ENCODE results near the gene COL18A1.

DNA sequence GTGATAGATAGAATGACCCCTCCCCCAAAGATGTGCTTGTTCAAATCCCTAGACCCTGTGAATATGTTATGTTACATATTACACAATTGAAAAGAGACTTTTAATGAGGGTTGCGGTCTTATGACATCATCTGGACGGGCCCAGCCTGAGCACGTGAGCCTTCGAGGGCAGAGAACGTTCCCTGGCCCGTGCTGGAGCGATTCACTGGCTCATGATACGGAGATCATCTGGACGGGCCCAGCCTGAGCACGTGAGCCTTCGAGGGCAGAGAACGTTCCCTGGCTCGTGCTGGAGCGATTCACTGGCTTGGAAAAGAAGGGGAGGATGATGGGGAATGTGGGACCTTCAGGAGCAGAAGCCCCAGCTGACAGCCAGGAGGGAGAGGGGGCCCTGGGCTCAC is 34.4 kb upstream of the COL18A1 start:
- TF ChIP-seq POLR2AphosphoS5 (IDR thresholded peaks at IDR 0.05; ENCODE audit: low read depth, low read length) (no peak), CTCF (IDR thresholded peaks at IDR 0.05) (no peak), NFIC (IDR thresholded peaks at IDR 0.05; ENCODE audit: borderline replicate concordance) (no peak), EP300 (IDR thresholded peaks at IDR 0.05; ENCODE audit: borderline replicate concordance in 1 of 2, low read depth in 1 of 2, low read length in 1 of 2) (no peak), RAD21 (IDR thresholded peaks at IDR 0.05; ENCODE audit: low read length) (no peak), EZH2phosphoT487 (IDR thresholded peaks at IDR 0.05; ENCODE audit: borderline replicate concordance, low read depth) (no peak), YY1 (IDR thresholded peaks at IDR 0.05; ENCODE audit: low read depth) (no peak), JUND (IDR thresholded peaks at IDR 0.05) (no peak), NRF1 (IDR thresholded peaks at IDR 0.05; ENCODE audit: low read depth, low read length) (no peak)
- TF ChIP-seq, protein P1, sequence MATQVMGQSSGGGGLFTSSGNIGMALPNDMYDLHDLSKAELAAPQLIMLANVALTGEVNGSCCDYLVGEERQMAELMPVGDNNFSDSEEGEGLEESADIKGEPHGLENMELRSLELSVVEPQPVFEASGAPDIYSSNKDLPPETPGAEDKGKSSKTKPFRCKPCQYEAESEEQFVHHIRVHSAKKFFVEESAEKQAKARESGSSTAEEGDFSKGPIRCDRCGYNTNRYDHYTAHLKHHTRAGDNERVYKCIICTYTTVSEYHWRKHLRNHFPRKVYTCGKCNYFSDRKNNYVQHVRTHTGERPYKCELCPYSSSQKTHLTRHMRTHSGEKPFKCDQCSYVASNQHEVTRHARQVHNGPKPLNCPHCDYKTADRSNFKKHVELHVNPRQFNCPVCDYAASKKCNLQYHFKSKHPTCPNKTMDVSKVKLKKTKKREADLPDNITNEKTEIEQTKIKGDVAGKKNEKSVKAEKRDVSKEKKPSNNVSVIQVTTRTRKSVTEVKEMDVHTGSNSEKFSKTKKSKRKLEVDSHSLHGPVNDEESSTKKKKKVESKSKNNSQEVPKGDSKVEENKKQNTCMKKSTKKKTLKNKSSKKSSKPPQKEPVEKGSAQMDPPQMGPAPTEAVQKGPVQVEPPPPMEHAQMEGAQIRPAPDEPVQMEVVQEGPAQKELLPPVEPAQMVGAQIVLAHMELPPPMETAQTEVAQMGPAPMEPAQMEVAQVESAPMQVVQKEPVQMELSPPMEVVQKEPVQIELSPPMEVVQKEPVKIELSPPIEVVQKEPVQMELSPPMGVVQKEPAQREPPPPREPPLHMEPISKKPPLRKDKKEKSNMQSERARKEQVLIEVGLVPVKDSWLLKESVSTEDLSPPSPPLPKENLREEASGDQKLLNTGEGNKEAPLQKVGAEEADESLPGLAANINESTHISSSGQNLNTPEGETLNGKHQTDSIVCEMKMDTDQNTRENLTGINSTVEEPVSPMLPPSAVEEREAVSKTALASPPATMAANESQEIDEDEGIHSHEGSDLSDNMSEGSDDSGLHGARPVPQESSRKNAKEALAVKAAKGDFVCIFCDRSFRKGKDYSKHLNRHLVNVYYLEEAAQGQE (IDR thresholded peaks at IDR 0.05; ENCODE audit: low read depth, low read length), result no peak
- TF ChIP-seq, protein P2, sequence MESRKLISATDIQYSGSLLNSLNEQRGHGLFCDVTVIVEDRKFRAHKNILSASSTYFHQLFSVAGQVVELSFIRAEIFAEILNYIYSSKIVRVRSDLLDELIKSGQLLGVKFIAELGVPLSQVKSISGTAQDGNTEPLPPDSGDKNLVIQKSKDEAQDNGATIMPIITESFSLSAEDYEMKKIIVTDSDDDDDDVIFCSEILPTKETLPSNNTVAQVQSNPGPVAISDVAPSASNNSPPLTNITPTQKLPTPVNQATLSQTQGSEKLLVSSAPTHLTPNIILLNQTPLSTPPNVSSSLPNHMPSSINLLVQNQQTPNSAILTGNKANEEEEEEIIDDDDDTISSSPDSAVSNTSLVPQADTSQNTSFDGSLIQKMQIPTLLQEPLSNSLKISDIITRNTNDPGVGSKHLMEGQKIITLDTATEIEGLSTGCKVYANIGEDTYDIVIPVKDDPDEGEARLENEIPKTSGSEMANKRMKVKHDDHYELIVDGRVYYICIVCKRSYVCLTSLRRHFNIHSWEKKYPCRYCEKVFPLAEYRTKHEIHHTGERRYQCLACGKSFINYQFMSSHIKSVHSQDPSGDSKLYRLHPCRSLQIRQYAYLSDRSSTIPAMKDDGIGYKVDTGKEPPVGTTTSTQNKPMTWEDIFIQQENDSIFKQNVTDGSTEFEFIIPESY (IDR thresholded peaks at IDR 0.05; ENCODE audit: borderline replicate concordance, low read depth), result no peak
